Smooth muscle cell (in vitro differentiated cells): ENCODE results near the gene CEACAM18. TPM values are rescaled to one million over a fixed set of nuclear protein-coding genes. Genes with fewer than 3 reads are reported as not detected.

ENCODE experiments used
- DNase-seq: peaks from one replicate; lab custom pipeline; 2025; ENCODE audit not compliant: unreplicated experiment; lab: John Stamatoyannopoulos, UW
- H2AFZ ChIP-seq: fragments of 200-600 bp; sonication (generic); 2 replicates; pipeline ENCODE4 v1.6.0; 2016; ENCODE audit warnings: antibody characterized with exemption, low read depth, mild to moderate bottlenecking
- H3F3A ChIP-seq: fragments of 200-600 bp; sonication (generic); 2 replicates; pipeline ENCODE4 v1.6.0; 2017; ENCODE audit warnings: antibody characterized with exemption, low read depth
- H3K27ac ChIP-seq: fragments of 200-600 bp; sonication (generic); 2 replicates; pipeline ENCODE4 v1.5.1; 2016; ENCODE audit warnings: low read depth, mild to moderate bottlenecking
- H3K27me3 ChIP-seq: fragments of 200-600 bp; sonication (generic); 2 replicates; pipeline ENCODE4 v1.6.1; 2016; ENCODE audit warnings: low read depth, mild to moderate bottlenecking
- H3K36me3 ChIP-seq: fragments of 200-600 bp; sonication (generic); 2 replicates; pipeline ENCODE4 v1.5.1; 2016; ENCODE audit warnings: low read depth
- H3K4me1 ChIP-seq: fragments of 200-600 bp; sonication (generic); 2 replicates; pipeline ENCODE4 v1.5.1; 2016; ENCODE audit warnings: low read depth
- H3K4me2 ChIP-seq: fragments of 200-600 bp; sonication (generic); 2 replicates; pipeline ENCODE4 v1.6.0; 2016; ENCODE audit warnings: mild to moderate bottlenecking
- H3K4me3 ChIP-seq: fragments of 200-600 bp; sonication (generic); 2 replicates; pipeline ENCODE4 v1.5.1; 2016; ENCODE audit warnings: mild to moderate bottlenecking
- H3K79me2 ChIP-seq: fragments of 200-600 bp; sonication (generic); 2 replicates; pipeline ENCODE4 v1.6.0; 2016; ENCODE audit warnings: low read depth, mild to moderate bottlenecking
- H3K9ac ChIP-seq: fragments of 200-600 bp; sonication (generic); 2 replicates; pipeline ENCODE4 v1.6.0; 2016; ENCODE audit warnings: low read depth
- H3K9me3 ChIP-seq: fragments of 200-600 bp; sonication (generic); replicated peaks from 2 replicates; pipeline ENCODE4 v1.5.1; 2016; ENCODE audit warnings: low read depth
- H4K20me1 ChIP-seq: fragments of 200-600 bp; sonication (generic); 2 replicates; pipeline ENCODE4 v1.6.0; 2016; ENCODE audit warnings: low read depth
- CTCF ChIP-seq: fragments of 200-600 bp; sonication (generic); IDR thresholded peaks from 2 replicates; pipeline ENCODE4 v1.5.1; 2017; ENCODE audit warnings: borderline replicate concordance, mild to moderate bottlenecking, antibody characterized with exemption; ENCODE audit not compliant: insufficient read depth, poor library complexity, severe bottlenecking
- WGBS: methylation state at CpG from one replicate; pipeline ENCODE4 v1.1.7; 2016; ENCODE audit warnings: low lambda C conversion rate; 5-methylcytosine and 5-hydroxymethylcytosine counted together
- polyA plus RNA-seq: library from polyadenylated mRNA; unstranded; fragments of >200 nt; fragmentation: Nextera tagmentation; extraction: Ambion mirVana; gene quantifications from 2 replicates; pipeline ENCODE4 v1.2.1, GENCODE V29; 2016
- total RNA-seq: library from RNA; depleted of rRNA; stranded (reverse); fragments of >200 nt; gene quantifications from 2 replicates; pipeline ENCODE4 v1.2.3, GENCODE V29; 2014

The CEACAM18 gene
- total and polyA plus RNA-seq, 2 experiments from 2014 or later: not detected

DNA sequence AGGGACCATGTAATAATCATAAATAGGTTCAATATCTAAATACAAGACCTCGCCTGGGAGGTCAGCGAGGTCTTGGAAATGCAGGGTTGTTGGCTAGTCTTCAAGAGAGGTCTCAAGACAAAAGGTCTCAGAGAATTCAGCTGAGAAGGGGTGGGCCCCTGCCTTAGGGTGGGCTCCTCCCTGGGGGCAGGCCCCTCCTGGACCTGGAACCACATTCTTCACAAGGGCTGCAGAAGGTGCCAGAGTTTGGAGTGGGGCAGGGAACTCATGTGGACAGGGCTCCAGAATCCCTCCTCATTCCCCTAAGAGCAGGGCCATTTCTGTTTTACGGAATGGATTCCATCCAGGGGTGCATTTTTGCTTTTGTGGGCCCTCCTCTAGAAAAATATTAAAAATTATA, 10.2 kb downstream of the CEACAM18 start:
- 51% methylated on average over 3 of the region's 3 CpGs for WGBS
- H3K4me2 ChIP-seq: no peak overlapping the region

DNA sequence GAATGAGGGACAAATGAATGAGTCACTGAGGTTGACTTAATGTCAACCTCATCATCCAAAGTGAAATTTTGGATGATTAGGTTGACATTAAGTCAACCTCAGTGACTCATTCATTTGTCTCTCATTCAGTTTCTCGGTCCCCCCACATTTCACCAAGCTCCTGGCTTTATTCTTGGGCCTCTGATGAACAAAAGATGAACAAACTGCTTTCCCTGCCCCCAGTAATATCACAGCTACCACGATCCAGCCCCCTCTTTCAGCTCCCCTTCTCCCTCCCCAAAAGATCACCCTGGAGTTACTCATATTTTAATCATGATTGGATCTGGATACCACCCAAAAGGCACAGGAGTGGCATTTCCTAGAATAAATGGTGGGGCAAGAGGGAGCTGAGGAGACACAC, 10.8 kb downstream of the CEACAM18 start:
- Histone ChIP-seq H3K36me3 (no peaks in the 10 kb centered on the region), H3F3A (no peaks in the 10 kb centered on the region), H2AFZ (no peak overlapping the region), H3K4me3 (no peak overlapping the region), H3K4me1 (no peaks in the 10 kb centered on the region), H3K79me2 (no peaks in the 10 kb centered on the region), H3K9me3 (no peaks in the 10 kb centered on the region), H3K4me2 (no peak overlapping the region), H4K20me1 (no peaks in the 10 kb centered on the region), H3K27ac (no peak overlapping the region), H3K27me3 (no peaks in the 10 kb centered on the region), H3K9ac (no peak overlapping the region)
- DNase-seq: no peak
- TF ChIP-seq CTCF: no peak
- WGBS: 47% methylated on average over 2 of the region's 2 CpGs

More for the DNA sequence above, 10.2 kb downstream of the CEACAM18 start:
- H3K9ac ChIP-seq: no peak overlapping the region
- DNase-seq: no peak
- no peaks in the 10 kb centered on the region for H3K4me1 ChIP-seq
- H4K20me1 ChIP-seq: no peaks in the 10 kb centered on the region
- TF ChIP-seq CTCF: no peak
- no peak overlapping the region for H3K27ac ChIP-seq
- H3K27me3 ChIP-seq: no peaks in the 10 kb centered on the region
- H3F3A ChIP-seq: no peaks in the 10 kb centered on the region
- no peaks in the 10 kb centered on the region for H3K9me3 ChIP-seq
- H3K36me3 ChIP-seq: no peaks in the 10 kb centered on the region
- H2AFZ ChIP-seq: no peak overlapping the region
- no peaks in the 10 kb centered on the region for H3K79me2 ChIP-seq
- H3K4me3 ChIP-seq: no peak overlapping the region

DNA sequence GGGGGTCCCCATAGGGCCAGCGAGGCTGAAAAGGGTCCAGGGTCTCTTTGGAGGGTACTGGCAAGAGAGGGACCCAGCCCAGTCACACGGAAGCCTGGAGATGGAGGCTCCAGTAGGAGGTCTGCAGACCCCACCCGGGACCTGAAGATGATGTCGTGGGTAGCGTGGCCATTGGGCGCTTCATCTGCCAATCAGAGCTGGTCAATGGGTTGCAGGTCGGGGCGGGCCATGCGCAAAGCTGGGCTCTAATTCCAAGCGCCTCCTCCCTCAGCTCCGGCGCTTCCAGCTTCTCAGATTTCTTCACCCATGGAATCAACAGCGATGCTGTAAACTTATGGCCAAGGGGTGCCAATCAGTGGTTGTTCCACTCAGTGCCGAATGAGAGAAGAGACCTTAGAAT, 12.3 kb downstream of the CEACAM18 start:
- no peak for DNase-seq
- Histone ChIP-seq H2AFZ (no peak overlapping the region), H3K27ac (no peak overlapping the region), H3K79me2 (no peaks in the 10 kb centered on the region), H3K36me3 (no peaks in the 10 kb centered on the region), H4K20me1 (no peaks in the 10 kb centered on the region), H3K9ac (no peak overlapping the region), H3K27me3 (no peaks in the 10 kb centered on the region), H3K4me1 (no peaks in the 10 kb centered on the region), H3K9me3 (no peaks in the 10 kb centered on the region), H3K4me3 (no peak overlapping the region), H3K4me2 (no peak overlapping the region), H3F3A (no peaks in the 10 kb centered on the region)
- TF ChIP-seq CTCF: no peak
- 85% methylated on average over 13 of the region's 14 CpGs for WGBS

DNA sequence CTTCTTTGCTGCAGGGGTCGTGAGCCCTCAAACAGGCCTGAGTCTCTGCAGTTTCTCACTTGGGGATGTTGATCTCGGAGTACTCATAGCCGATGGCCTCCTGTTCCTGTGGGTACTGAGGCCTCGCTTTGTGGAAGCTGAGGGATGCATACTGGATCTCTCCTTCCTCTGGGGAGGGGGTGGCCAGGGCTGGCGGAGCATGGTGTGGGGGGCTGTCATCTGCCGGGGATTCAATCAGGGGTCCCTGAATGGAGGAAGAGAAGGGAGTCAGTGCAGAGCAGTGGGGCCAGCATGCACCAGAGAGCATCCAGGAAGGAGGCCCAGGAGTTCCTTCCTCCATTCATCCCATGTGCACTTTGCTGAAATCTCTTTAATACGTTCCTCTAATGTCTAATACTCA, 13.2 kb downstream of the CEACAM18 start:
- no peak for DNase-seq
- Histone ChIP-seq H4K20me1 (no peaks in the 10 kb centered on the region), H3K4me3 (no peak overlapping the region), H3K27me3 (no peaks in the 10 kb centered on the region), H3K36me3 (no peaks in the 10 kb centered on the region), H3K4me1 (no peaks in the 10 kb centered on the region), H3K79me2 (no peaks in the 10 kb centered on the region), H3K4me2 (no peak overlapping the region), H3K27ac (no peak overlapping the region), H3K9ac (no peak overlapping the region), H2AFZ (no peak overlapping the region), H3K9me3 (no peaks in the 10 kb centered on the region), H3F3A (no peaks in the 10 kb centered on the region)
- 70% methylated on average over 7 of the region's 7 CpGs for WGBS
- TF ChIP-seq CTCF: no peak
